ENCODE data around the gene SFXN4.
"Not testable (repeated sequence)": the region's sequence is repeated elsewhere in the genome, so short reads cannot be mapped to it uniquely, and the experiment has no call there.

GRCh38 chr10:119180850-119181400 is 15.4 kb upstream of the SFXN4 start:
- not testable (repeated sequence) for TF ChIP-seq CTCF (conservative IDR thresholded peaks at IDR 0.05); ZFX (IDR thresholded peaks at IDR 0.05)

Data from C4-2B (cell line).